ENCODE measurements around the gene MACROD2.

Gene MACROD2

DNA sequence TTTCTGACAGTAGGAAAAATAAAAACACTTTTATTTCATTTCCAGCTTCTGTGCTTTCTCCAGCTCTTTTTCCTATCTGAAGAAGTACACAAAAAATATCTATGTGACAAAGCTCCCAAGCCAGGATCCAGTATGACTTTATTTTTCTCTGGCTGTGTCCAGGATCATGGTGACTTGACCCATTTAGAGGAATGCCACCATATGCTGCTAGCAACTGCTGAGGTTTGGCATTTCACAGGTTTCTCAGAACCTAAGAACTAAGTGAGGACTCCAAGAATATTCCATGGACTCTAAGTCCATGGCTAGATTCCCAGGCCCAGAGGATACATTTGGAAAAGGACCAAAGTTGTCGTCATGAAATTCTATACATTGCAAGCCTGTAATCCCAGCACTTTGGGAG lies 1218.7 kb downstream of the MACROD2 start:
- Histone ChIP-seq H3K4me3 (ENCODE audit: low read depth, low read length) (no peak overlapping the region), H3K27me3 (ENCODE audit: control insufficient read depth, insufficient read depth, low read length) (no peaks in the 10 kb centered on the region), H3K36me3 (ENCODE audit: control insufficient read depth, insufficient read depth, low read length) (no peaks in the 10 kb centered on the region), H3K9me3 (ENCODE audit: control insufficient read depth, low read length) (no peaks in the 10 kb centered on the region), H3K79me2 (no peaks in the 10 kb centered on the region), H3K9ac (no peak overlapping the region), H3K4me1 (no peaks in the 10 kb centered on the region), H3K27ac (no peak overlapping the region), H2AFZ (no peak overlapping the region), H3K4me2 (ENCODE audit: low read length) (no peak overlapping the region)
- TF ChIP-seq, protein P1, sequence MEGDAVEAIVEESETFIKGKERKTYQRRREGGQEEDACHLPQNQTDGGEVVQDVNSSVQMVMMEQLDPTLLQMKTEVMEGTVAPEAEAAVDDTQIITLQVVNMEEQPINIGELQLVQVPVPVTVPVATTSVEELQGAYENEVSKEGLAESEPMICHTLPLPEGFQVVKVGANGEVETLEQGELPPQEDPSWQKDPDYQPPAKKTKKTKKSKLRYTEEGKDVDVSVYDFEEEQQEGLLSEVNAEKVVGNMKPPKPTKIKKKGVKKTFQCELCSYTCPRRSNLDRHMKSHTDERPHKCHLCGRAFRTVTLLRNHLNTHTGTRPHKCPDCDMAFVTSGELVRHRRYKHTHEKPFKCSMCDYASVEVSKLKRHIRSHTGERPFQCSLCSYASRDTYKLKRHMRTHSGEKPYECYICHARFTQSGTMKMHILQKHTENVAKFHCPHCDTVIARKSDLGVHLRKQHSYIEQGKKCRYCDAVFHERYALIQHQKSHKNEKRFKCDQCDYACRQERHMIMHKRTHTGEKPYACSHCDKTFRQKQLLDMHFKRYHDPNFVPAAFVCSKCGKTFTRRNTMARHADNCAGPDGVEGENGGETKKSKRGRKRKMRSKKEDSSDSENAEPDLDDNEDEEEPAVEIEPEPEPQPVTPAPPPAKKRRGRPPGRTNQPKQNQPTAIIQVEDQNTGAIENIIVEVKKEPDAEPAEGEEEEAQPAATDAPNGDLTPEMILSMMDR (IDR thresholded peaks at IDR 0.05) = no peak

GRCh38 chr20:15220009-15220656 lies 1224.8 kb downstream of the MACROD2 start:
- Histone ChIP-seq H3K4me2 (ENCODE audit: low read length) (no peak overlapping the region), H3K4me3 (ENCODE audit: low read depth, low read length) (no peak overlapping the region), H2AFZ (no peak overlapping the region), H3K9me3 (ENCODE audit: control insufficient read depth, low read length) (no peaks in the 10 kb centered on the region), H3K9ac (no peak overlapping the region), H3K36me3 (ENCODE audit: control insufficient read depth, insufficient read depth, low read length) (no peaks in the 10 kb centered on the region), H3K27ac (no peak overlapping the region), H3K4me1 (no peaks in the 10 kb centered on the region), H3K79me2 (no peaks in the 10 kb centered on the region), H3K27me3 (ENCODE audit: control insufficient read depth, insufficient read depth, low read length) (no peaks in the 10 kb centered on the region)
- TF ChIP-seq, protein P1 (IDR thresholded peaks at IDR 0.05) = no peak

DNA sequence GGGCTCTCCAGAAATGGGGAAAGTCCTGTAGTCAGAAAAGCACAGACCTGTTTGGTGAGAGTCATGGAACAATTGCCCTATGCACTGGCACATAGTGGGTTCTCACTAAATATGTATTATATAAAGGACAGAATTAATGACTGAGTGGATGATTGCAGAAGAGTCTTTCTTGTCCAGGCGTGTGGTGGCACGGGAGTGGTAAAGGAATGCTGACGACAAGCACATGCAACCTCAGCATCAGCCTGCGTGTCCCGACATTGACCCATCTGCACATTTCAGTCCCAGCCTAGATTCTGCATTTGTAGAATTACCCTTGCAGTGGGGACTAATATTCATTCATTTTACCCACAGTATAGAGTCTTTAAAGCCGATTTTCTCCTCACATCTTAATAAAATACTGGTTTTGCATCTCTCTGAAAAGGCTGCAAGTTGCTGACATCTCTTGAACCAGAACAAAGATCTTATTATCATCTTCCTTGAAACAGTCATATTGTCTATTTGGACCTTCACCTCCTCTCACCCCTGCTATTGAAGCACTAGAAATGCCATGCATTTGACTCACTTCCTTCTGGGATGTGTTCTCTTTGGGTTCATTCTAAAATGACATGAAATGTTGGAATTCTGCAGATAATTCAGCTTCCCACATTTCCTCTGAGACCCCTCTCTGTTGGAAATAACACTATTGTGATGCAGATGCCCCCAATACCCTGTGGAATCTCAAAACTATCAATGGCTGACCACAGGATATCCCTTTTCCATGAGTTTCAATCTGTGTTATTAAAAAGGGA lies 1225.7 kb downstream of the MACROD2 start:
- Histone ChIP-seq H3K27ac (no peak overlapping the region), H3K4me2 (ENCODE audit: low read length) (no peak overlapping the region), H3K4me1 (no peaks in the 10 kb centered on the region), H3K79me2 (no peaks in the 10 kb centered on the region), H3K4me3 (ENCODE audit: low read depth, low read length) (no peak overlapping the region), H3K36me3 (ENCODE audit: control insufficient read depth, insufficient read depth, low read length) (no peaks in the 10 kb centered on the region), H2AFZ (no peak overlapping the region), H3K9ac (no peak overlapping the region), H3K9me3 (ENCODE audit: control insufficient read depth, low read length) (no peaks in the 10 kb centered on the region), H3K27me3 (ENCODE audit: control insufficient read depth, insufficient read depth, low read length) (no peaks in the 10 kb centered on the region)
- TF ChIP-seq, protein P1 (IDR thresholded peaks at IDR 0.05) = no peak

DNA sequence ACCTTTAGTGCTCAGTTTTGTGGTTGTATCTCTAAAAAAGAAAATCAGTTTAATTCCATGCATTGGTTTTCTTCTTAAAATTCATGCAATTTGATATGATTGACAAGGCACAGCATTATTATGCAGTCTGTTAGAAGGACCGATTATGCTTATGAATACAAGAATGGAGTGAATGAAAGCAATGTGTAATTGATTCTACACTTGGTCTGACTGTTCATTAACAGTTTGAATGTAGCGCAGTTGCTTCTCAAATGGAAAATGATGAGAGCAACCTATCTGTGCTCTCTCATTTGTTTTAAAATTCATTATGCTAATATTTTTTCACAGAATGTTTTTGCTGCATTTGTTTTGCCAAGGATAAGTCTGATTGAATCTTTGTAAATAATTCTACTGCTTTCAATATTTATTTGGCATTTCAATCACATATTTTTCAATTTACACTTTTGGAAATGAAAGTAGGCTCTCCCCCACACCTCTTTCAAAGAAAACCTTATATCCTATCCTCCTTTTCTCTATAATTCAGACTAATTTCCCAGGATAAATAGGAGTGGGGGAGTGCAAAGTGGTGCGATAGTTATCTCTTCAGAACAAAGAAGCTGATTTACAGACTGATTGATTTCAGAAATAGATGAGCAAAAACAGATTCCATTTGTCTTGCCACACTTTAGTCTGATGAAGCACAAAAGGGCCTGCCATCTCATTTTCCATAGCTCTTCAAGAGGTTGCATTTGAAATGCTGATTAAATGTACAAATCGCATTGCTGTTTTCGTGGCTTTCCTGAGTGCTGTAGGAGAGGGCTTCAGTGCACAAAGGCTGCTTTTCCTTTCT lies 1227.4 kb downstream of the MACROD2 start:
- H3K9ac ChIP-seq = no peak overlapping the region
- H3K4me3 ChIP-seq (ENCODE audit: low read depth, low read length) = no peak overlapping the region
- H3K27me3 ChIP-seq (ENCODE audit: control insufficient read depth, insufficient read depth, low read length) = no peaks in the 10 kb centered on the region
- TF ChIP-seq, protein P1 (IDR thresholded peaks at IDR 0.05) = no peak
- H3K27ac ChIP-seq = no peak overlapping the region
- H3K36me3 ChIP-seq (ENCODE audit: control insufficient read depth, insufficient read depth, low read length) = no peaks in the 10 kb centered on the region
- H3K4me2 ChIP-seq (ENCODE audit: low read length) = no peak overlapping the region
- H3K9me3 ChIP-seq (ENCODE audit: control insufficient read depth, low read length) = no peaks in the 10 kb centered on the region
- no peaks in the 10 kb centered on the region for H3K79me2 ChIP-seq
- no peaks in the 10 kb centered on the region for H3K4me1 ChIP-seq
- no peak overlapping the region for H2AFZ ChIP-seq

Measured in parathyroid adenoma (tissue), 2 donors.